A549 (cell line): Measurements from ENCODE around the gene F10. TPM values are rescaled to one million over a fixed set of nuclear protein-coding genes. Genes with fewer than 3 reads are reported as not detected.

Experiments used
- ATAC-seq, 2 experiments: fragments of 200-7000 bp in 1 of 2; fragments of >200 bp in 1 of 2; cut with Nextera tagmentation in 1 of 2; cut with Tn5 transposase in 1 of 2; 3 replicates each; pipeline versions ENCODE4 v1.8.0 to v1.9.1; 2018 to 2020; ENCODE audit warnings: mild to moderate bottlenecking in 1 of 2, moderate library complexity in 1 of 2
- CTCF ChIA-PET: fragments of 300-600 bp; sonication (Branson Sonifier 250); formaldehyde crosslinking; extraction: SDS; loops from one replicate; lab custom pipeline; 2021; ENCODE audit warnings: antibody characterized with exemption, inconsistent platforms; lab: Yijun Ruan, JAX
- POLR2A ChIA-PET: fragments of 350-600 bp; formaldehyde crosslinking; extraction: SDS; loops from one replicate; lab custom pipeline; 2021; ENCODE audit warnings: antibody characterized with exemption, inconsistent platforms; lab: Yijun Ruan, JAX
- DNase-seq, 2 experiments: peaks; one replicate each; pipeline versions ENCODE4 v3.0.0 to v3.0.0-alpha.2; 2011 to 2016; ENCODE audit warnings: low read depth in 1 of 2, low spot score in 1 of 2
- FAIRE-seq: peaks from 2 replicates; lab custom pipeline; 2011; peaks lifted over from hg19 to GRCh38; lab: Jason Lieb, UNC
- H3K27ac ChIP-seq, 2 experiments: fragments of >200 bp; sonication (Bioruptor Twin); formaldehyde crosslinking; 3 replicates each; pipeline ENCODE4 v1.5.1; 2016 to 2017
- H3K4me1 ChIP-seq: fragments of >200 bp; sonication (Bioruptor Twin); formaldehyde crosslinking; 3 replicates; pipeline ENCODE4 v1.6.1; 2016
- H3K4me2 ChIP-seq: fragments of >200 bp; sonication (Bioruptor Twin); formaldehyde crosslinking; 3 replicates; pipeline ENCODE4 v1.6.1; 2016
- H3K4me3 ChIP-seq: fragments of >200 bp; sonication (Bioruptor Twin); formaldehyde crosslinking; 3 replicates; pipeline ENCODE4 v1.5.1; 2016
- H3K9me3 ChIP-seq: fragments of >200 bp; sonication (Bioruptor Twin); formaldehyde crosslinking; 3 replicates; pipeline ENCODE4 v1.6.1; 2016
- BHLHE40 ChIP-seq: IDR thresholded peaks from 2 replicates; pipeline ENCODE4 v1.6.1; 2012; ENCODE audit warnings: low read depth, low read length, inconsistent platforms
- CBX2 ChIP-seq: fragments of 200-600 bp; sonication (generic); IDR thresholded peaks from 2 replicates; pipeline ENCODE4 v1.6.1; 2016; ENCODE audit warnings: low read depth, mild to moderate bottlenecking, borderline replicate concordance
- CBX8 ChIP-seq: fragments of 200-600 bp; sonication (generic); IDR thresholded peaks from 2 replicates; pipeline ENCODE4 v1.6.1; 2016
- CEBPB ChIP-seq, 2 experiments: fragments of >200 bp in 1 of 2; sonication (Bioruptor Twin) in 1 of 2; formaldehyde crosslinking in 1 of 2; IDR thresholded peaks; 2 replicates each; pipeline ENCODE4 v1.6.1; 2012 to 2016
- EP300 ChIP-seq, 2 experiments: fragments of >200 bp; sonication (Bioruptor Twin); formaldehyde crosslinking; IDR thresholded peaks; 2 replicates in 1 of 2; 3 replicates in 1 of 2; pipeline ENCODE4 v1.6.1; 2016 to 2017
- FOSB ChIP-seq: fragments of 250-450 bp; sonication (Bioruptor Pico); IDR thresholded peaks from 2 replicates; pipeline ENCODE4 v1.5.0; 2020; ENCODE audit warnings: mild to moderate bottlenecking, moderate library complexity
- FOSL2 ChIP-seq, 2 experiments: fragments of 450-650 bp in 1 of 2; fragments of >200 bp in 1 of 2; sonication (Bioruptor Twin) in 1 of 2; formaldehyde crosslinking; IDR thresholded peaks; 2 replicates each; pipeline versions ENCODE4 v1.5.0 to v1.6.1; 2016 to 2020; ENCODE audit warnings: mild to moderate bottlenecking in 1 of 2, moderate library complexity in 1 of 2
- FOXS1 ChIP-seq: fragments of 250-450 bp; sonication (Bioruptor Pico); IDR thresholded peaks from 2 replicates; pipeline ENCODE4 v1.5.0; 2020; ENCODE audit warnings: mild to moderate bottlenecking, moderate library complexity
- HOXA7 ChIP-seq: fragments of 250-450 bp; sonication (Bioruptor Pico); IDR thresholded peaks from 2 replicates; pipeline ENCODE4 v1.5.0; 2020; ENCODE audit warnings: mild to moderate bottlenecking, moderate library complexity
- JUN ChIP-seq, 2 experiments: fragments of >200 bp; sonication (Bioruptor Twin); formaldehyde crosslinking; IDR thresholded peaks; 2 replicates in 1 of 2; 3 replicates in 1 of 2; pipeline ENCODE4 v1.6.1; 2016 to 2017
- KDM1A ChIP-seq: fragments of 200-600 bp; sonication (generic); IDR thresholded peaks from 2 replicates; pipeline ENCODE4 v1.6.1; 2016; ENCODE audit warnings: low read depth, mild to moderate bottlenecking
- KDM5A ChIP-seq: fragments of 200-600 bp; sonication (generic); IDR thresholded peaks from 2 replicates; pipeline ENCODE4 v1.6.1; 2016; ENCODE audit warnings: antibody characterized with exemption, mild to moderate bottlenecking
- MAFK ChIP-seq: fragments of 450-650 bp; IDR thresholded peaks from 2 replicates; pipeline ENCODE4 v1.6.1; 2014; ENCODE audit not compliant: partially characterized antibody
- NR3C1 ChIP-seq: fragments of >200 bp; sonication (Bioruptor Twin); formaldehyde crosslinking; IDR thresholded peaks from 3 replicates; pipeline ENCODE4 v1.6.1; 2017
- POLR2AphosphoS2 ChIP-seq: conservative IDR thresholded peaks from 2 replicates; pipeline ENCODE4 v1.6.1; 2012; ENCODE audit warnings: low read length, improper control_type of control experiment, inconsistent platforms
- RFX5 ChIP-seq: fragments of 450-650 bp; IDR thresholded peaks from 2 replicates; pipeline ENCODE4 v1.7.1; 2014; ENCODE audit warnings: antibody characterized with exemption, mild to moderate bottlenecking, moderate library complexity
- RNF2 ChIP-seq: fragments of 200-600 bp; sonication (generic); IDR thresholded peaks from 2 replicates; pipeline ENCODE4 v1.6.1; 2016; ENCODE audit warnings: low read depth, mild to moderate bottlenecking, antibody characterized with exemption, moderate library complexity, borderline replicate concordance
- SREBF2 ChIP-seq: fragments of 450-650 bp; IDR thresholded peaks from 2 replicates; pipeline ENCODE4 v1.6.1; 2014; ENCODE audit warnings: mild to moderate bottlenecking, moderate library complexity
- TFCP2L1 ChIP-seq: fragments of 250-450 bp; sonication (Bioruptor Pico); IDR thresholded peaks from 2 replicates; pipeline ENCODE4 v1.5.0; 2021; ENCODE audit warnings: mild to moderate bottlenecking
- ZFP36 ChIP-seq: fragments of 450-650 bp; IDR thresholded peaks from 2 replicates; pipeline ENCODE4 v1.6.1; 2014; ENCODE audit warnings: borderline replicate concordance; ENCODE audit not compliant: partially characterized antibody
- ZNF302 ChIP-seq: fragments of 250-450 bp; sonication (Bioruptor Pico); IDR thresholded peaks from 2 replicates; pipeline ENCODE4 v1.9.0; 2021; ENCODE audit warnings: inconsistent platforms, mild to moderate bottlenecking, moderate library complexity
- WGBS: methylation state at CpG from one replicate; pipeline ENCODE4 v1.1.6; 2017; ENCODE audit errors: missing lambda C conversion rate; 5-methylcytosine and 5-hydroxymethylcytosine counted together
- polyA plus RNA-seq, 4 experiments: library from polyadenylated mRNA; depleted of rRNA in 3 of 4; stranded (reverse); fragments of >200 nt; fragmentation: RNase III in 1 of 4; extraction: RNeasy Plus Mini Kit Qiagen cat#74134 plus additional on column Dnase treatment in 1 of 4; gene quantifications; 2 replicates in 3 of 4; 3 replicates in 1 of 4; pipeline ENCODE4 v1.2.3, GENCODE V29; 2011 to 2017
- TF ChIP-seq, protein P1 (sequence below): fragments of 200-600 bp; sonication (generic); IDR thresholded peaks from 2 replicates; pipeline ENCODE4 v1.6.1; 2016; ENCODE audit warnings: antibody characterized with exemption, mild to moderate bottlenecking, moderate library complexity
- TF ChIP-seq, protein P2 (sequence below): IDR thresholded peaks from 2 replicates; pipeline ENCODE4 v1.6.1; 2012; ENCODE audit warnings: low read depth, borderline replicate concordance
- TF ChIP-seq, protein P3 (sequence below): IDR thresholded peaks from 2 replicates; pipeline ENCODE4 v1.6.1; 2012

F10 gene
- polyA plus RNA-seq, 2 of the 4 experiments (the other 2 are of a cell fraction) = 0.32 TPM; not detected in 1

DNA sequence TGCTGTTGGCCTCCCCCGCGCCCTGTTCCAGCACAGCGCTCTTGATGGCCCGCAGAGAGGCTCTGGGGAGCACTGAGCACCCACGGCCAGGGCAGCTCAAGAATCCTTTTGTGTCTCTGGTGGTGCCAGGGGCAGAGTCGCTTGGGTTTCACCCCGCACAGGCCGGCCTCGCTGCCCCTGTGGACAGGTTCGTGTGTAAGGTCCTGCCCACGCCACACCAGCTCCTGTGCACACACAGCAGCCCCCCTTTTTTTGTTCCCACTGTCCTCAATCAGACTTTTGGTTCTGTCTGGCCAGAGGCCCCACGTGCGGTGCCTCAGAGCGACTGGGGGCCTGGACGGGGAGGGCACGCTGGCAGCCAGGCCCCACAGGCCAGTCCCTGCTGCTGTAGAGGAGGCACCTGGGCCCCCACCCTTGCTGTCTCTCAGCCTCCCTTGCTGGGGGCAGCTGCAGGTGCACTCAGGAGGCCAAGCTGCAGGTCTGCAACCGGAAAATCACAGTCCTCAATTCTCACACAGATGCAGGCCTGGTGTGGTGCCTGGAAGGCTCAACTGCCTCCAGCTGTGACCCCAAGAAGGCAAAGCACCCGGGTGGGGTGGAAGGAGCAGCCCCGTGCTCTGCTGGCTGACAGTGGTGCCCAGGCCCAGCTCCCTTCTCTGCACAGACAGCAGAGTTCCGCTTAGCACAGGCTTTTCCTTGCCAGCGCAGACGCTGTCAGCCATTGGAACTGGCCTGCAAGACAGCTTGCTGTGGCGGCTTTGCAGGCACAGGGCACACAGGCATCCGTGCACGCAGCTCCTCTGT is 29.6 kb upstream of the F10 start:
- ATAC-seq (no peak), DNase-seq (no peak), FAIRE-seq (no peak)
- no peak overlapping the region for H3K4me2 ChIP-seq
- 74% methylated on average over 9 of the region's 25 CpGs for WGBS
- no peak overlapping the region for H3K4me3 ChIP-seq
- ChIA-PET POLR2A (no interaction called here), CTCF (interaction anchor here (0.5 to 0.9 kb wide), 2 partner anchors 18 to 21 kb away, joined by 3 read pairs; no protein-coding TSS in a partner anchor)
- H3K27ac ChIP-seq = no peak overlapping the region
- TF ChIP-seq ZFP36 (no peak), CEBPB (IDR thresholded peaks at IDR 0.05) (no peak), ZNF302 (CRISPR knock-in tag) (no peak), SREBF2 (no peak), CBX8 (no peak), MAFK (no peak), CBX2 (no peak), BHLHE40 (no peak), KDM5A (no peak), FOSB (CRISPR knock-in tag) (no peak), FOSL2 (IDR thresholded peaks at IDR 0.05) (no peak), FOSL2 (CRISPR knock-in tag; IDR thresholded peaks at IDR 0.05) (no peak), JUN (IDR thresholded peaks at IDR 0.05) (no peak), TFCP2L1 (CRISPR knock-in tag) (no peak)
- TF ChIP-seq, protein P1, sequence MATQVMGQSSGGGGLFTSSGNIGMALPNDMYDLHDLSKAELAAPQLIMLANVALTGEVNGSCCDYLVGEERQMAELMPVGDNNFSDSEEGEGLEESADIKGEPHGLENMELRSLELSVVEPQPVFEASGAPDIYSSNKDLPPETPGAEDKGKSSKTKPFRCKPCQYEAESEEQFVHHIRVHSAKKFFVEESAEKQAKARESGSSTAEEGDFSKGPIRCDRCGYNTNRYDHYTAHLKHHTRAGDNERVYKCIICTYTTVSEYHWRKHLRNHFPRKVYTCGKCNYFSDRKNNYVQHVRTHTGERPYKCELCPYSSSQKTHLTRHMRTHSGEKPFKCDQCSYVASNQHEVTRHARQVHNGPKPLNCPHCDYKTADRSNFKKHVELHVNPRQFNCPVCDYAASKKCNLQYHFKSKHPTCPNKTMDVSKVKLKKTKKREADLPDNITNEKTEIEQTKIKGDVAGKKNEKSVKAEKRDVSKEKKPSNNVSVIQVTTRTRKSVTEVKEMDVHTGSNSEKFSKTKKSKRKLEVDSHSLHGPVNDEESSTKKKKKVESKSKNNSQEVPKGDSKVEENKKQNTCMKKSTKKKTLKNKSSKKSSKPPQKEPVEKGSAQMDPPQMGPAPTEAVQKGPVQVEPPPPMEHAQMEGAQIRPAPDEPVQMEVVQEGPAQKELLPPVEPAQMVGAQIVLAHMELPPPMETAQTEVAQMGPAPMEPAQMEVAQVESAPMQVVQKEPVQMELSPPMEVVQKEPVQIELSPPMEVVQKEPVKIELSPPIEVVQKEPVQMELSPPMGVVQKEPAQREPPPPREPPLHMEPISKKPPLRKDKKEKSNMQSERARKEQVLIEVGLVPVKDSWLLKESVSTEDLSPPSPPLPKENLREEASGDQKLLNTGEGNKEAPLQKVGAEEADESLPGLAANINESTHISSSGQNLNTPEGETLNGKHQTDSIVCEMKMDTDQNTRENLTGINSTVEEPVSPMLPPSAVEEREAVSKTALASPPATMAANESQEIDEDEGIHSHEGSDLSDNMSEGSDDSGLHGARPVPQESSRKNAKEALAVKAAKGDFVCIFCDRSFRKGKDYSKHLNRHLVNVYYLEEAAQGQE = no peak
- TF ChIP-seq, protein P2, sequence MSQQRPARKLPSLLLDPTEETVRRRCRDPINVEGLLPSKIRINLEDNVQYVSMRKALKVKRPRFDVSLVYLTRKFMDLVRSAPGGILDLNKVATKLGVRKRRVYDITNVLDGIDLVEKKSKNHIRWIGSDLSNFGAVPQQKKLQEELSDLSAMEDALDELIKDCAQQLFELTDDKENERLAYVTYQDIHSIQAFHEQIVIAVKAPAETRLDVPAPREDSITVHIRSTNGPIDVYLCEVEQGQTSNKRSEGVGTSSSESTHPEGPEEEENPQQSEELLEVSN = no peak
- no peaks in the 10 kb centered on the region for H3K9me3 ChIP-seq
- H3K4me1 ChIP-seq = no peaks in the 10 kb centered on the region

DNA sequence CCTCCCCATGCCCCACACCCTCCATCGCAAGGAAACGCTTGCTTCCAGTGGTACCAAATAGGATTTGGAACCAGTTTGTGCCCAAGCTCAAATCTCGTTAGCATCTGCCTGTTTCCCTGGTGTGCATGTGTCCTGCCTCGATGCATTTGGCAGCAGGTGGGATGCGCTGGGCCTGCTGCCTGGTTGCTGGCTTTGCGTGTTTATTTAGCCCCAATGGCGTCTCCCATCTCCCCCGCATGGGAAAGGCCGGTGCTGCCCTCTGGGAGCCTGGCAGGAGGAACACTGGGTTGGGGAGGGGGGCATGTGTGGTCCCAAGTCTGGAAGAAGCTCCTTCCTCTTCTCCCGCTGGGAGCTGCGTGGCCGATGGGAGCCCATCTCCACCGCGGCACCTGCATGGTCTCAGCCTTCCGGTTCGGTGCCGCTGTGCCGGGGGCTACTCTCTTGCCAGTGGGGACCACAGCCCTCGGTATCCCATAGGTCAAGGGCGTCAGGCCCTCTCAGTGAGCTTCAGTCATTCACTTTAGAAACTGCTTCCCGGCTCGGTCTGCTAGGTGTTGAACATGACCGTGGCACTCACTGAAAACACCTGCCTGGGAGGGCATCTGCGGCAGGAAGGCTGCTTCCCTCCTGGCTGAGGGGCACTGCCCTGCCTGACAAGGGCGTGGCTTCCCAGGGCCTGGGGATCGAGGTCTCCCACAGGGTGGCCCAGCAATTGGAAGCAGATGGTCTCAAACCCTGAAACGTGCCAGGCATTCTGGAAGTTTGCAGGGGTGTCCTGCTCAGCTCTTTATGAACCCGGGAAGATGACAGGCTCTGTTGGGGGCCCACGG is 28.8 kb upstream of the F10 start:
- Histone ChIP-seq H3K4me3 (no peak overlapping the region), H3K9me3 (no peaks in the 10 kb centered on the region), H3K27ac (no peak overlapping the region), H3K4me2 (no peak overlapping the region), H3K4me1 (no peaks in the 10 kb centered on the region)
- WGBS = 90% methylated on average over 14 of the region's 29 CpGs
- no peak for DNase-seq
- ChIA-PET POLR2A (no interaction called here), CTCF (interaction anchor here (0.9 kb wide), 1 partner anchor 21 kb away, joined by 3 read pairs; no protein-coding TSS in a partner anchor)
- ATAC-seq = no peak
- FAIRE-seq = no peak
- no peak for TF ChIP-seq TFCP2L1 (CRISPR knock-in tag)
- TF ChIP-seq KDM1A = no peak
- TF ChIP-seq HOXA7 = no peak
- TF ChIP-seq RNF2 = no peak
- TF ChIP-seq, protein P3, sequence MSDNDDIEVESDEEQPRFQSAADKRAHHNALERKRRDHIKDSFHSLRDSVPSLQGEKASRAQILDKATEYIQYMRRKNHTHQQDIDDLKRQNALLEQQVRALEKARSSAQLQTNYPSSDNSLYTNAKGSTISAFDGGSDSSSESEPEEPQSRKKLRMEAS = no peak
- no peak for TF ChIP-seq NR3C1
- no peak for TF ChIP-seq ZFP36
- TF ChIP-seq EP300 (IDR thresholded peaks at IDR 0.05) = no peak
- no peak for TF ChIP-seq FOXS1
- TF ChIP-seq, protein P1 = no peak
- no peak for TF ChIP-seq POLR2AphosphoS2
- TF ChIP-seq SREBF2 = no peak
- TF ChIP-seq, protein P2 = no peak
- no peak for TF ChIP-seq RFX5
